Neuronal stem cell (in vitro differentiated cells): ENCODE data around the gene PDGFD.

Source experiments
- DNase-seq: peaks from one replicate; pipeline ENCODE4 v3.0.0-alpha.2; 2013; ENCODE audit warnings: low spot score
- H2AFZ ChIP-seq: one replicate; pipeline ENCODE4 v1.6.1; 2013; ENCODE audit warnings: mild to moderate bottlenecking, low read length, inconsistent platforms
- H2AK5ac ChIP-seq: 2 replicates; pipeline ENCODE4 v1.6.1; 2013; ENCODE audit warnings: low read depth, mild to moderate bottlenecking, inconsistent platforms, low read length, moderate library complexity, mixed read lengths
- H2BK120ac ChIP-seq: 2 replicates; pipeline ENCODE4 v1.6.1; 2013; ENCODE audit warnings: low read depth, mild to moderate bottlenecking, inconsistent platforms, low read length, moderate library complexity, mixed read lengths
- H2BK12ac ChIP-seq: one replicate; pipeline ENCODE4 v1.6.1; 2013; ENCODE audit warnings: low read length, inconsistent platforms
- H2BK15ac ChIP-seq: 2 replicates; pipeline ENCODE4 v1.6.1; 2013; ENCODE audit warnings: mild to moderate bottlenecking, low read length, inconsistent platforms, mixed read lengths
- H2BK5ac ChIP-seq: one replicate; pipeline ENCODE4 v1.6.1; 2013; ENCODE audit warnings: inconsistent platforms, mild to moderate bottlenecking, low read length, moderate library complexity
- H3K14ac ChIP-seq: one replicate; pipeline ENCODE4 v1.6.1; 2013; ENCODE audit warnings: low read length, inconsistent platforms
- H3K18ac ChIP-seq: 2 replicates; pipeline ENCODE4 v1.6.1; 2013; ENCODE audit warnings: low read length, inconsistent platforms
- H3K23ac ChIP-seq: 2 replicates; pipeline ENCODE4 v1.6.1; 2013; ENCODE audit warnings: low read depth, mild to moderate bottlenecking, mixed read lengths, low read length, inconsistent platforms; ENCODE audit not compliant: poor library complexity
- H3K27ac ChIP-seq: replicated peaks from 3 replicates; pipeline ENCODE4 v1.5.1; 2013; ENCODE audit warnings: low read length, inconsistent platforms
- H3K27me3 ChIP-seq, 3 experiments: 2 replicates each; pipeline ENCODE4 v1.6.1; 2013; ENCODE audit warnings: low read length in 3 of 3, mild to moderate bottlenecking in 2 of 3, inconsistent platforms in 1 of 3, low read depth in 1 of 3, mixed read lengths in 1 of 3, moderate library complexity in 1 of 3; ENCODE audit not compliant: control insufficient read depth in 3 of 3, insufficient read depth in 3 of 3
- H3K36me3 ChIP-seq, 2 donors: replicated peaks in 1 of 2; 2 replicates each; pipeline ENCODE4 v1.6.1; 2013; ENCODE audit warnings: low read length in 2 of 2; ENCODE audit not compliant: control insufficient read depth in 2 of 2, insufficient read depth in 2 of 2
- H3K4ac ChIP-seq: 2 replicates; pipeline ENCODE4 v1.6.1; 2013; ENCODE audit warnings: inconsistent platforms, mild to moderate bottlenecking, low read length, moderate library complexity
- H3K4me1 ChIP-seq, 2 donors: 1 replicate in 1 of 2; 2 replicates in 1 of 2; pipeline ENCODE4 v1.6.1; 2013; ENCODE audit warnings: low read length in 2 of 2, low read depth in 1 of 2; ENCODE audit not compliant: control insufficient read depth in 2 of 2, insufficient read depth in 1 of 2
- H3K4me2 ChIP-seq: one replicate; pipeline ENCODE4 v1.6.1; 2013; ENCODE audit warnings: mild to moderate bottlenecking, low read length, inconsistent platforms; ENCODE audit not compliant: insufficient read depth, poor library complexity, severe bottlenecking
- H3K4me3 ChIP-seq, 2 donors: 2 replicates each; pipeline ENCODE4 v1.5.1; 2013; ENCODE audit warnings: low read length in 2 of 2, mild to moderate bottlenecking in 2 of 2, inconsistent platforms in 1 of 2, moderate library complexity in 1 of 2
- H3K79me1 ChIP-seq: one replicate; pipeline ENCODE4 v1.6.1; 2013; ENCODE audit warnings: low read depth, mild to moderate bottlenecking, inconsistent platforms, low read length, moderate library complexity
- H3K9ac ChIP-seq: one replicate; pipeline ENCODE4 v1.6.1; 2013; ENCODE audit warnings: mild to moderate bottlenecking, low read depth, low read length, inconsistent platforms; ENCODE audit not compliant: poor library complexity
- H3K9me3 ChIP-seq, 2 donors: replicated peaks in 1 of 2; 2 replicates each; pipeline versions ENCODE3 to v1.6.1; 2013; ENCODE audit warnings: low read length in 2 of 2, mild to moderate bottlenecking in 2 of 2, inconsistent platforms in 1 of 2, low read depth in 1 of 2, mixed read lengths in 1 of 2, moderate library complexity in 1 of 2; ENCODE audit not compliant: control insufficient read depth in 2 of 2, insufficient read depth in 1 of 2
- H4K8ac ChIP-seq: one replicate; pipeline ENCODE4 v1.6.1; 2013; ENCODE audit warnings: low read depth, mild to moderate bottlenecking, inconsistent platforms, low read length, moderate library complexity
- H4K91ac ChIP-seq: one replicate; pipeline ENCODE4 v1.6.1; 2013; ENCODE audit warnings: low read length, low read depth, mild to moderate bottlenecking, inconsistent platforms; ENCODE audit not compliant: poor library complexity
- WGBS, 2 donors: extraction: QIAGEN DNeasy Blood & Tissue Kit; methylation state at CpG; one replicate each; pipeline ENCODE4 v1.1.7; 2013; ENCODE audit warnings: missing lambda C conversion rate in 2 of 2, mixed read lengths in 1 of 2; ENCODE audit not compliant: insufficient read length in 2 of 2, insufficient replicate concordance in 1 of 2; ENCODE audit errors: extremely low coverage in 2 of 2; 5-methylcytosine and 5-hydroxymethylcytosine counted together

Gene PDGFD

GRCh38 chr11:103997082-103997481 lies 166.9 kb downstream of the PDGFD start:
- Histone ChIP-seq H4K8ac (no peak overlapping the region), H2BK5ac (no peak overlapping the region), H2AFZ (no peak overlapping the region), H3K79me1 (no peaks in the 10 kb centered on the region), H3K4ac (no peak overlapping the region), H2BK12ac (no peak overlapping the region), H2BK15ac (no peak overlapping the region), H3K9ac (no peak overlapping the region), H4K91ac (no peak overlapping the region), H3K4me2 (no peak overlapping the region), H3K4me3 (no peak overlapping the region), H3K36me3 (no peaks in the 10 kb centered on the region), H2AK5ac (no peak overlapping the region), H3K18ac (no peak overlapping the region), H3K23ac (no peak overlapping the region), H3K27me3 (no peaks in the 10 kb centered on the region), H3K4me1 (peaks cover 0 to 7% of the 10 kb centered on the region in 2 donors), H3K9me3 (no peaks in the 10 kb centered on the region), H2BK120ac (no peak overlapping the region), H3K27ac (no peak overlapping the region), H3K14ac (no peak overlapping the region)
- no peak for DNase-seq
- WGBS, 2 donors, result no CpG with 5 or more reads among the region's 1 CpG

GRCh38 chr11:103995896-103996295 lies 168.1 kb downstream of the PDGFD start:
- no peaks in the 10 kb centered on the region for H3K36me3 ChIP-seq
- H2BK5ac ChIP-seq, result no peak overlapping the region
- peaks cover 0 to 7% of the 10 kb centered on the region in 2 donors for H3K4me1 ChIP-seq
- H3K79me1 ChIP-seq, result no peaks in the 10 kb centered on the region
- no peak overlapping the region for H2BK12ac ChIP-seq
- H2BK120ac ChIP-seq, result no peak overlapping the region
- no peak for DNase-seq
- H3K27ac ChIP-seq, result no peak overlapping the region
- H2BK15ac ChIP-seq, result no peak overlapping the region
- no peak overlapping the region for H3K18ac ChIP-seq
- H3K4me3 ChIP-seq, result no peak overlapping the region
- H4K8ac ChIP-seq, result no peak overlapping the region
- no peaks in the 10 kb centered on the region for H3K27me3 ChIP-seq
- H3K4me2 ChIP-seq, result no peak overlapping the region
- H2AK5ac ChIP-seq, result no peak overlapping the region
- WGBS, 2 donors, result no CpG with 5 or more reads among the region's 4 CpGs
- H3K14ac ChIP-seq, result no peak overlapping the region
- no peak overlapping the region for H3K4ac ChIP-seq
- no peaks in the 10 kb centered on the region for H3K9me3 ChIP-seq
- no peak overlapping the region for H4K91ac ChIP-seq
- H3K23ac ChIP-seq, result no peak overlapping the region
- H2AFZ ChIP-seq, result no peak overlapping the region
- H3K9ac ChIP-seq, result no peak overlapping the region

DNA sequence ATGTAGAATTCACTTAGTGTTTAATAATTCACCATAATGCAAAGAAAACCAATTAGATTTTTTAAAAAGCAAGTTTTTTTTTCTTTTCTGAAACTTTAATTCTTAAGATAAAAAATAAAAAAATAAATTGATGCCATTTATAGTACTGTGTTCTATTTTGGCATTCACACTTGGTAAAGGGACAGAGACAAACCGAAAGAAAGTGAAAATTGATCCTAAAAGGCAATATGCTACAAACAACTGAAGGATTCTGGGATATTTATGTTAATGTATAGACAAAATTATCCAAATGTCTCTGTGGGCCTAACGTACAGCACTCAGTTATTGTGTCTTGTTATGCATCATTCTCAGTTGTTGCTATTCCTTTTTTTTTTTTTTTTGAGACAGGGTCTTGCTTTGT lies 169.4 kb downstream of the PDGFD start:
- Histone ChIP-seq H3K4me1 (peaks cover 0 to 6% of the 10 kb centered on the region in 2 donors), H3K79me1 (no peaks in the 10 kb centered on the region), H2AFZ (no peak overlapping the region), H3K27me3 (no peaks in the 10 kb centered on the region), H3K4me3 (no peak overlapping the region), H3K23ac (no peak overlapping the region), H3K9ac (no peak overlapping the region), H3K18ac (no peak overlapping the region), H2BK5ac (no peak overlapping the region), H3K36me3 (no peaks in the 10 kb centered on the region), H3K4ac (no peak overlapping the region), H3K9me3 (no peaks in the 10 kb centered on the region), H3K14ac (no peak overlapping the region), H2AK5ac (no peak overlapping the region), H2BK120ac (no peak overlapping the region), H2BK15ac (no peak overlapping the region), H2BK12ac (no peak overlapping the region), H4K91ac (no peak overlapping the region), H3K27ac (no peak overlapping the region), H4K8ac (no peak overlapping the region), H3K4me2 (no peak overlapping the region)
- no CpG with 5 or more reads among the region's 2 CpGs for WGBS, 2 donors
- DNase-seq, result no peak

- no peak overlapping the region for H2BK15ac ChIP-seq
- H3K27ac ChIP-seq, result no peak overlapping the region
- H2BK5ac ChIP-seq, result no peak overlapping the region
- H3K23ac ChIP-seq, result no peak overlapping the region
- DNase-seq, result no peak
- H2AFZ ChIP-seq, result no peak overlapping the region
- H3K79me1 ChIP-seq, result no peaks in the 10 kb centered on the region
- H3K27me3 ChIP-seq, result no peaks in the 10 kb centered on the region
- no peak overlapping the region for H3K4ac ChIP-seq
- H3K14ac ChIP-seq, result no peak overlapping the region
- no peak overlapping the region for H4K91ac ChIP-seq
- no peak overlapping the region for H4K8ac ChIP-seq
- no peak overlapping the region for H2BK120ac ChIP-seq
- no peak overlapping the region for H3K4me3 ChIP-seq
- H2BK12ac ChIP-seq, result no peak overlapping the region
- no peak overlapping the region for H2AK5ac ChIP-seq
- no CpG with 5 or more reads among the region's 1 CpG for WGBS, 2 donors
- no peak overlapping the region for H3K9ac ChIP-seq
- H3K9me3 ChIP-seq, result no peaks in the 10 kb centered on the region
- no peak overlapping the region for H3K4me2 ChIP-seq
- peaks cover 0 to 2% of the 10 kb centered on the region in 2 donors for H3K4me1 ChIP-seq
- H3K36me3 ChIP-seq, result no peaks in the 10 kb centered on the region
- no peak overlapping the region for H3K18ac ChIP-seq
Observed at GRCh38 chr11:103994094-103994493, 169.9 kb downstream of the PDGFD start.
